ENCODE data around the gene ZDHHC18.

ZDHHC18 gene

GRCh38 chr1:26814377-26814776 is 12.1 kb upstream of the ZDHHC18 start:
- H3K27ac Mint-ChIP-seq, result peak overlapping the region; percentile 51
- H3K36me3 Mint-ChIP-seq (ENCODE audit: low read depth), result peaks cover 4% of the 10 kb centered on the region
- H3K4me1 Mint-ChIP-seq, result no peaks in the 10 kb centered on the region
- DNase-seq, result no peak
- no peaks in the 10 kb centered on the region for H3K27me3 Mint-ChIP-seq (ENCODE audit: low read depth, poor library complexity)
- TF ChIP-seq, protein P1, sequence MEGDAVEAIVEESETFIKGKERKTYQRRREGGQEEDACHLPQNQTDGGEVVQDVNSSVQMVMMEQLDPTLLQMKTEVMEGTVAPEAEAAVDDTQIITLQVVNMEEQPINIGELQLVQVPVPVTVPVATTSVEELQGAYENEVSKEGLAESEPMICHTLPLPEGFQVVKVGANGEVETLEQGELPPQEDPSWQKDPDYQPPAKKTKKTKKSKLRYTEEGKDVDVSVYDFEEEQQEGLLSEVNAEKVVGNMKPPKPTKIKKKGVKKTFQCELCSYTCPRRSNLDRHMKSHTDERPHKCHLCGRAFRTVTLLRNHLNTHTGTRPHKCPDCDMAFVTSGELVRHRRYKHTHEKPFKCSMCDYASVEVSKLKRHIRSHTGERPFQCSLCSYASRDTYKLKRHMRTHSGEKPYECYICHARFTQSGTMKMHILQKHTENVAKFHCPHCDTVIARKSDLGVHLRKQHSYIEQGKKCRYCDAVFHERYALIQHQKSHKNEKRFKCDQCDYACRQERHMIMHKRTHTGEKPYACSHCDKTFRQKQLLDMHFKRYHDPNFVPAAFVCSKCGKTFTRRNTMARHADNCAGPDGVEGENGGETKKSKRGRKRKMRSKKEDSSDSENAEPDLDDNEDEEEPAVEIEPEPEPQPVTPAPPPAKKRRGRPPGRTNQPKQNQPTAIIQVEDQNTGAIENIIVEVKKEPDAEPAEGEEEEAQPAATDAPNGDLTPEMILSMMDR (IDR thresholded peaks at IDR 0.05), result no peak
- no peak overlapping the region for H3K4me3 Mint-ChIP-seq
- peaks cover 16% of the 10 kb centered on the region for H3K9me3 Mint-ChIP-seq

GRCh38 chr1:26814893-26815292 is 11.6 kb upstream of the ZDHHC18 start:
- DNase-seq, result no peak
- no peak overlapping the region for H3K27ac Mint-ChIP-seq
- H3K9me3 Mint-ChIP-seq, result peaks cover 16% of the 10 kb centered on the region
- no peak overlapping the region for H3K4me3 Mint-ChIP-seq
- TF ChIP-seq, protein P1 (IDR thresholded peaks at IDR 0.05), result no peak
- peaks cover 4% of the 10 kb centered on the region for H3K36me3 Mint-ChIP-seq (ENCODE audit: low read depth)
- H3K4me1 Mint-ChIP-seq, result no peaks in the 10 kb centered on the region
- no peaks in the 10 kb centered on the region for H3K27me3 Mint-ChIP-seq (ENCODE audit: low read depth, poor library complexity)

DNA sequence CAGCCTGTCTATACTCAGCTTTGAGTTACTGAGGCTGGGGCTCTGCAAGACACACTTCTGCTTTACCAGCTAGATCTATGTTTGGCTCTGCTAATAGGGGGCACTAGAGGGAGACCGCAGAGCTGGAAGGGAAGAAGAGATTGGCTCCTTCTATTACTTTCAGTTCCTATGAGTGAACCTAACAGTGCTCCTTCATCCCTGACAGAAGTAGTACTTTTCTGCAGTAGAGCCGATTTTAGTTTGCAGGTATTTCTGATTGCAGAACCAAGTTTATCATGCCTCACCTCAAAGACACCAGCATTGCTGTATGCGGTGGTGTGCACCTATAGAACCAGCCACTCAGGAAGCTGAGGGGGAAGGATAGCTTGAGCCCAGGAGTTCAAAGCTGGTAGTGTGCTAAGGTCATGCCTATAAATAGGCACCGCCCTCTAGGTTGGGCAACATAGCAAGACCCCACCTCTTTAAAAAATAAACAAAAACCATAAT is 5.7 kb upstream of the ZDHHC18 start:
- TF ChIP-seq, protein P1 (IDR thresholded peaks at IDR 0.05), result no peak
- Mint-ChIP-seq H3K27me3 (ENCODE audit: low read depth, poor library complexity) (no peaks in the 10 kb centered on the region), H3K36me3 (ENCODE audit: low read depth) (peaks cover 4% of the 10 kb centered on the region), H3K9me3 (peaks cover 16% of the 10 kb centered on the region), H3K27ac (no peak overlapping the region), H3K4me3 (no peak overlapping the region), H3K4me1 (peaks cover 14% of the 10 kb centered on the region)
- DNase-seq, result no peak

DNA sequence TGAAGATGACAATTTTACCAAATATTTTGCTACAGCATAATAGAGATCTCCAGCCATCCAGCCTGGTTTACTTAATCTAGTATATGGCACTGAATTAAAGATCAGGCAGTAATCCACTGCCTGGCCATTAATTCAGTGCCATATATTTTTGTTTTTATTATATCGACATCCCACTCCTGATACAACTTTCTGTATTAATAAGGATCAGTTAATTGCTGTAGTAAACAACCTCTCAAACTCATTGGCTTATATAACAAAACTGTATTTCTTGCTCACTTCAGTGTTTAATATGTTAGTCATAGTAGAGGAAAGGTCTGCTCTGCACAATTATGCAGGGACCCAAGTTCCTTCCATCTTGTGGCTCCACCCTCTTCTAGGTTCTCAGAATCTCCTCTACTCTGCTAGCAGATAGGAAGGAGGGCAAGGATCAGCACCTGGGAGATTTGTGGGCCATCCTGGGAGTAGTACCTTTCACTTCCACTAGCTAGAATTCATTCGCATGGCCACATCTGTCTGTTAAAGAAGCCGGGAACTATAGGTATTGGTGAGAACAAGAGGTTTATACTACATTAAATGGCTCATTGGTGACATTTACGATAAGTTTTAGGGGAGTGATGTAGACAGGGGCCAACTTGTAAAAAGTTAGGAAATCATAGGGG is 3.6 kb upstream of the ZDHHC18 start:
- peaks cover 5% of the 10 kb centered on the region for H3K9me3 Mint-ChIP-seq
- H3K4me1 Mint-ChIP-seq, result peaks cover 27% of the 10 kb centered on the region
- DNase-seq, result no peak
- no peak overlapping the region for H3K27ac Mint-ChIP-seq
- TF ChIP-seq, protein P1 (IDR thresholded peaks at IDR 0.05), result no peak
- no peak overlapping the region for H3K4me3 Mint-ChIP-seq
- H3K36me3 Mint-ChIP-seq (ENCODE audit: low read depth), result no peaks in the 10 kb centered on the region
- H3K27me3 Mint-ChIP-seq (ENCODE audit: low read depth, poor library complexity), result no peaks in the 10 kb centered on the region

DNA sequence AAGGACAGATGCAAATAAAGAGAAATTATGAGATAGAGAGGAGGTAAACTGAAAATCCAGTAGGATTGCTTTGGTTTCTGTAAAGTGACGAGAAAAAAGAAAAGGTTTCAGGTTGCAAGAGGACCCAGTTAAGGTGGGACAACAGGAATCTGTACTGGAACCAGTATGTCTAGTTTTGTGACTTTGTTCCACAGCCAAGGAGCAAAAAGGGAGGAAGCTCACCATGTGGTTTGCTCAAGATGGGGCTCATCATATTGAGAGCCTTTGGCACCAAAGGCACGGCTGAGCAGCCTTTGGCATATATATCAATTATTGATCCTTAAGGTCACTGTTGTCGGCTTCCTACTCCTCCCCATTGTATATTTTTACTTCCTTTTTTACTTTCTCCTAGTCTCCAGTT is 1.8 kb upstream of the ZDHHC18 start:
- DNase-seq, result no peak
- H3K4me3 Mint-ChIP-seq, result no peak overlapping the region
- no peaks in the 10 kb centered on the region for H3K9me3 Mint-ChIP-seq
- no peaks in the 10 kb centered on the region for H3K27me3 Mint-ChIP-seq (ENCODE audit: low read depth, poor library complexity)
- H3K4me1 Mint-ChIP-seq, result peaks cover 45% of the 10 kb centered on the region
- H3K27ac Mint-ChIP-seq, result no peak overlapping the region
- H3K36me3 Mint-ChIP-seq (ENCODE audit: low read depth), result no peaks in the 10 kb centered on the region
- TF ChIP-seq, protein P1 (IDR thresholded peaks at IDR 0.05), result no peak

- peaks cover 55% of the 10 kb centered on the region for H3K4me1 Mint-ChIP-seq
- TF ChIP-seq, protein P1 (IDR thresholded peaks at IDR 0.05), result no peak
- no peaks in the 10 kb centered on the region for H3K9me3 Mint-ChIP-seq
- peak overlapping the region; percentile 65 for H3K27ac Mint-ChIP-seq
- peak overlapping the region; percentile 90 for H3K4me3 Mint-ChIP-seq
- H3K27me3 Mint-ChIP-seq (ENCODE audit: low read depth, poor library complexity), result no peaks in the 10 kb centered on the region
- H3K36me3 Mint-ChIP-seq (ENCODE audit: low read depth), result peaks cover 5% of the 10 kb centered on the region
- no peak for DNase-seq
Observed at GRCh38 chr1:26827106-26827604, 667 bp downstream of the ZDHHC18 start.
